ENCODE results near the gene SLC12A4. TPM values are rescaled to one million over a fixed set of nuclear protein-coding genes. Genes with fewer than 3 reads are reported as not detected.

SLC12A4 gene
- total RNA-seq, 1 donor from 2014 or later: 117 TPM

- no peak overlapping the region for H3K27ac Mint-ChIP-seq (ENCODE audit: unreplicated experiment)
- H3K4me1 Mint-ChIP-seq (ENCODE audit: low read depth): no peaks in the 10 kb centered on the region
- H3K27me3 Mint-ChIP-seq (ENCODE audit: low read depth): no peaks in the 10 kb centered on the region
- H3K9me3 Mint-ChIP-seq (ENCODE audit: low read depth): no peaks in the 10 kb centered on the region
- H3K36me3 Mint-ChIP-seq (ENCODE audit: low read depth): peaks cover 29% of the 10 kb centered on the region
- H3K4me3 Mint-ChIP-seq (ENCODE audit: unreplicated experiment): no peak overlapping the region
- DNase-seq (ENCODE audit: low spot score): no peak
- TF ChIP-seq, protein P1, sequence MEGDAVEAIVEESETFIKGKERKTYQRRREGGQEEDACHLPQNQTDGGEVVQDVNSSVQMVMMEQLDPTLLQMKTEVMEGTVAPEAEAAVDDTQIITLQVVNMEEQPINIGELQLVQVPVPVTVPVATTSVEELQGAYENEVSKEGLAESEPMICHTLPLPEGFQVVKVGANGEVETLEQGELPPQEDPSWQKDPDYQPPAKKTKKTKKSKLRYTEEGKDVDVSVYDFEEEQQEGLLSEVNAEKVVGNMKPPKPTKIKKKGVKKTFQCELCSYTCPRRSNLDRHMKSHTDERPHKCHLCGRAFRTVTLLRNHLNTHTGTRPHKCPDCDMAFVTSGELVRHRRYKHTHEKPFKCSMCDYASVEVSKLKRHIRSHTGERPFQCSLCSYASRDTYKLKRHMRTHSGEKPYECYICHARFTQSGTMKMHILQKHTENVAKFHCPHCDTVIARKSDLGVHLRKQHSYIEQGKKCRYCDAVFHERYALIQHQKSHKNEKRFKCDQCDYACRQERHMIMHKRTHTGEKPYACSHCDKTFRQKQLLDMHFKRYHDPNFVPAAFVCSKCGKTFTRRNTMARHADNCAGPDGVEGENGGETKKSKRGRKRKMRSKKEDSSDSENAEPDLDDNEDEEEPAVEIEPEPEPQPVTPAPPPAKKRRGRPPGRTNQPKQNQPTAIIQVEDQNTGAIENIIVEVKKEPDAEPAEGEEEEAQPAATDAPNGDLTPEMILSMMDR (IDR thresholded peaks at IDR 0.05): no peak
These were observed 17.0 kb downstream of the SLC12A4 start for GRCh38 chr16:67951485-67951884.

DNA sequence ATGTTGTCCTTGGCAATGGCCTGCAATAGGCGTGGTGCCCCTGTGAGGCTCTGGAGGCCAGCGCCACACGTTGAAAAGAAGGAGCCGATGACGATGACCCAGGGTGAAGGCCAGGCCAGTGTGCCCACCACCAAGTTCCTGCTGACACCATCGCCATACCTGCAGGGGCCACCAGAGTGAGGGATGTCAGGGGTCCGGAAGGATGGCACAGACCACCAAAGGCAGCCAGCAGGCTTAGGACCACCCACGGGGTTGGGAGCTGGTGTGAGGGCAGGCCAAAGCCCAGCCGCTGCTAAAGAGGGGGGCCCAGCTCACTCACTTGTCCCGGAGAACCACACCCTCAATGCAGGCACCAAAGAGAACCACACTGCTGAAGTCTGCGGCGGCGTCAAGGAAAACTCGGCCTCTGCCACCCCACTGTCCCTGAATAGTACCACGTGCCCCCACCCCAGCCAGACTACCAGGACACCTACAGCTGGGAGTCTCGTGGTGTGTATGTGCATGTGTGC, 18.0 kb downstream of the SLC12A4 start:
- no peak overlapping the region for H3K27ac Mint-ChIP-seq (ENCODE audit: unreplicated experiment)
- H3K36me3 Mint-ChIP-seq (ENCODE audit: low read depth): peaks cover 34% of the 10 kb centered on the region
- no peaks in the 10 kb centered on the region for H3K4me1 Mint-ChIP-seq (ENCODE audit: low read depth)
- H3K27me3 Mint-ChIP-seq (ENCODE audit: low read depth): no peaks in the 10 kb centered on the region
- TF ChIP-seq, protein P1 (IDR thresholded peaks at IDR 0.05): no peak
- DNase-seq (ENCODE audit: low spot score): no peak
- H3K9me3 Mint-ChIP-seq (ENCODE audit: low read depth): no peaks in the 10 kb centered on the region
- no peak overlapping the region for H3K4me3 Mint-ChIP-seq (ENCODE audit: unreplicated experiment)

DNA sequence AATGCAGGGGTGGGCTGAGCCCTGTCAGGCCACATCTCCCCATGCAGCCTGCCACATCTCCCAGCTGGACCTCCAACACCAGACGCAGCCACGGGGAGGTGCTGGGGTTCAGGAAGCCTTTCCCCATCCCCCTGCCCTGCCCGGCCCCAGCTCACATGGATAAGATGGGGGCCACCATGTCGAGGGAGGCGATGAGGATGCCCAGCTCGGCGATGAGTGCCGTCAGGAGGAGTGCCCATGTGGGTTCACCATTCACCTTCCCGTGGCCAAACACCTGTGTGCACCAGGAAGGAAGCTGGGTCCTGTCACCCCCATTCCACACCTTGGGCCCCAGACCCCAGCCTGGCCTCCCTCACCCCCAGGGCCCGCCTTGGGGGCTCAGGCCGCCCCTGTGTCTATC, 18.8 kb downstream of the SLC12A4 start:
- H3K27me3 Mint-ChIP-seq (ENCODE audit: low read depth): no peaks in the 10 kb centered on the region
- no peak for DNase-seq (ENCODE audit: low spot score)
- H3K27ac Mint-ChIP-seq (ENCODE audit: unreplicated experiment): no peak overlapping the region
- TF ChIP-seq, protein P1 (IDR thresholded peaks at IDR 0.05): no peak
- H3K9me3 Mint-ChIP-seq (ENCODE audit: low read depth): no peaks in the 10 kb centered on the region
- peaks cover 30% of the 10 kb centered on the region for H3K36me3 Mint-ChIP-seq (ENCODE audit: low read depth)
- no peak overlapping the region for H3K4me3 Mint-ChIP-seq (ENCODE audit: unreplicated experiment)
- H3K4me1 Mint-ChIP-seq (ENCODE audit: low read depth): no peaks in the 10 kb centered on the region

GRCh38 chr16:67948015-67948414, 20.4 kb downstream of the SLC12A4 start:
- H3K36me3 Mint-ChIP-seq (ENCODE audit: low read depth): peaks cover 27% of the 10 kb centered on the region
- H3K9me3 Mint-ChIP-seq (ENCODE audit: low read depth): no peaks in the 10 kb centered on the region
- no peaks in the 10 kb centered on the region for H3K4me1 Mint-ChIP-seq (ENCODE audit: low read depth)
- no peaks in the 10 kb centered on the region for H3K27me3 Mint-ChIP-seq (ENCODE audit: low read depth)
- TF ChIP-seq, protein P1 (IDR thresholded peaks at IDR 0.05): no peak
- H3K27ac Mint-ChIP-seq (ENCODE audit: unreplicated experiment): no peak overlapping the region
- no peak overlapping the region for H3K4me3 Mint-ChIP-seq (ENCODE audit: unreplicated experiment)
- DNase-seq (ENCODE audit: low spot score): no peak

- no peak for DNase-seq (ENCODE audit: low spot score)
- TF ChIP-seq, protein P1 (IDR thresholded peaks at IDR 0.05): no peak
- peaks cover 28% of the 10 kb centered on the region for H3K36me3 Mint-ChIP-seq (ENCODE audit: low read depth)
- H3K27me3 Mint-ChIP-seq (ENCODE audit: low read depth): no peaks in the 10 kb centered on the region
- H3K4me3 Mint-ChIP-seq (ENCODE audit: unreplicated experiment): no peak overlapping the region
- H3K27ac Mint-ChIP-seq (ENCODE audit: unreplicated experiment): no peak overlapping the region
- no peaks in the 10 kb centered on the region for H3K9me3 Mint-ChIP-seq (ENCODE audit: low read depth)
- no peaks in the 10 kb centered on the region for H3K4me1 Mint-ChIP-seq (ENCODE audit: low read depth)
These were observed 21.4 kb downstream of the SLC12A4 start for GRCh38 chr16:67946966-67947558.
